ENCODE measurements around the gene CTIF.
"Not testable (repeated sequence)": the region's sequence is repeated elsewhere in the genome, so short reads cannot be mapped to it uniquely, and the experiment has no call there.

Gene CTIF

GRCh38 chr18:48708807-48709206 lies 170.0 kb downstream of the CTIF start:
- DNase-seq (ENCODE audit: low read depth), result no peak

GRCh38 chr18:48709371-48710062 lies 170.7 kb downstream of the CTIF start:
- no peak for DNase-seq (ENCODE audit: low read depth)

GRCh38 chr18:48711651-48712486 lies 173.0 kb downstream of the CTIF start:
- DNase-seq (ENCODE audit: low read depth), result no peak

GRCh38 chr18:48713309-48713708 lies 174.5 kb downstream of the CTIF start:
- peak; percentile 83 for DNase-seq (ENCODE audit: low read depth)

- DNase-seq (ENCODE audit: low read depth), result no peak
Measured at GRCh38 chr18:48714873-48715272, 176.0 kb downstream of the CTIF start.

GRCh38 chr18:48715711-48716361 lies 177.0 kb downstream of the CTIF start:
- no peak for DNase-seq (ENCODE audit: low read depth)

GRCh38 chr18:48717227-48717626 lies 178.4 kb downstream of the CTIF start:
- DNase-seq (ENCODE audit: low read depth), result not testable (repeated sequence)

- no peak for DNase-seq (ENCODE audit: low read depth)
Measured at GRCh38 chr18:48718251-48718959, 179.6 kb downstream of the CTIF start.

- no peak for DNase-seq (ENCODE audit: low read depth)
Measured at GRCh38 chr18:48719388-48719787, 180.6 kb downstream of the CTIF start.

- no peak for DNase-seq (ENCODE audit: low read depth)
Measured at GRCh38 chr18:48719974-48720654, 181.3 kb downstream of the CTIF start.

- no peak for DNase-seq (ENCODE audit: low read depth)
Measured at GRCh38 chr18:48720655-48721025, 181.8 kb downstream of the CTIF start.

GRCh38 chr18:48721312-48721711 lies 182.5 kb downstream of the CTIF start:
- DNase-seq (ENCODE audit: low read depth), result no peak

GRCh38 chr18:48723016-48723415 lies 184.2 kb downstream of the CTIF start:
- no peak for DNase-seq (ENCODE audit: low read depth)

GRCh38 chr18:48723837-48724236 lies 185.0 kb downstream of the CTIF start:
- no peak for DNase-seq (ENCODE audit: low read depth)

- no peak for DNase-seq (ENCODE audit: low read depth)
Measured at GRCh38 chr18:48724442-48724841, 185.6 kb downstream of the CTIF start.

- DNase-seq (ENCODE audit: low read depth), result no peak
Measured at GRCh38 chr18:48724939-48725338, 186.1 kb downstream of the CTIF start.

- DNase-seq (ENCODE audit: low read depth), result no peak
Measured at GRCh38 chr18:48725562-48725961, 186.7 kb downstream of the CTIF start.

- DNase-seq (ENCODE audit: low read depth), result no peak
Measured at GRCh38 chr18:48727681-48728080, 188.8 kb downstream of the CTIF start.

GRCh38 chr18:48728204-48728833 lies 189.5 kb downstream of the CTIF start:
- DNase-seq (ENCODE audit: low read depth), result peak; percentile 100

- no peak for DNase-seq (ENCODE audit: low read depth)
Measured at GRCh38 chr18:48729404-48729803, 190.6 kb downstream of the CTIF start.

GRCh38 chr18:48730010-48730409 lies 191.2 kb downstream of the CTIF start:
- no peak for DNase-seq (ENCODE audit: low read depth)
